HG02798 (cell line): Measurements from ENCODE around the gene C9orf43.
"Not testable (repeated sequence)": the region's sequence is repeated elsewhere in the genome, so short reads cannot be mapped to it uniquely, and the experiment has no call there.

Experiments used
- ATAC-seq: cut with Tn5 transposase; IDR thresholded peaks from one replicate; pipeline ENCODE4 v1.9.1; 2021; ENCODE audit warnings: mild to moderate bottlenecking; ENCODE audit not compliant: unreplicated experiment, poor library complexity

Gene C9orf43

GRCh38 chr9:113409481-113409880 is 1.1 kb upstream of the C9orf43 start:
- no peak for ATAC-seq

GRCh38 chr9:113409883-113410206 is 702 bp upstream of the C9orf43 start:
- peak; percentile 1 for ATAC-seq

- ATAC-seq, result peak; percentile 98
Measured at GRCh38 chr9:113416149-113416721, 5.7 kb downstream of the C9orf43 start.

- ATAC-seq, result no peak
Measured at GRCh38 chr9:113417370-113417769, 6.8 kb downstream of the C9orf43 start.

- ATAC-seq, result no peak
Measured at GRCh38 chr9:113421726-113422125, 11.2 kb downstream of the C9orf43 start.

- ATAC-seq, result no peak
Measured at GRCh38 chr9:113425072-113425471, 14.5 kb downstream of the C9orf43 start.

- no peak for ATAC-seq
Measured at GRCh38 chr9:113426701-113427100, 16.2 kb downstream of the C9orf43 start.

- no peak for ATAC-seq
Measured at GRCh38 chr9:113427629-113428028, 17.1 kb downstream of the C9orf43 start.

GRCh38 chr9:113428062-113428615 is 17.6 kb downstream of the C9orf43 start:
- ATAC-seq, result no peak

- ATAC-seq, result no peak
Measured at GRCh38 chr9:113431191-113431590, 20.6 kb downstream of the C9orf43 start.

GRCh38 chr9:113436728-113437515 is 26.4 kb downstream of the C9orf43 start:
- no peak for ATAC-seq

GRCh38 chr9:113437716-113438115 is 27.2 kb downstream of the C9orf43 start:
- ATAC-seq, result not testable (repeated sequence)

GRCh38 chr9:113444736-113445135 is 34.2 kb downstream of the C9orf43 start:
- no peak for ATAC-seq

GRCh38 chr9:113446323-113446740 is 35.8 kb downstream of the C9orf43 start:
- ATAC-seq, result no peak

GRCh38 chr9:113449376-113449775 is 38.8 kb downstream of the C9orf43 start:
- no peak for ATAC-seq

GRCh38 chr9:113452113-113452605 is 41.6 kb downstream of the C9orf43 start:
- no peak for ATAC-seq

- no peak for ATAC-seq
Measured at GRCh38 chr9:113454914-113455761, 44.6 kb downstream of the C9orf43 start.

- ATAC-seq, result no peak
Measured at GRCh38 chr9:113456235-113456634, 45.7 kb downstream of the C9orf43 start.

- no peak for ATAC-seq
Measured at GRCh38 chr9:113461285-113461684, 50.7 kb downstream of the C9orf43 start.

GRCh38 chr9:113461943-113462342 is 51.4 kb downstream of the C9orf43 start:
- no peak for ATAC-seq
